Measurements from ENCODE around the gene DSTYK.

- TF ChIP-seq CTCF (IDR thresholded peaks at IDR 0.05) (no peak), EZH2 (IDR thresholded peaks at IDR 0.05) (no peak)
These were observed 40.1 kb upstream of the DSTYK start for GRCh38 chr1:205251576-205251975.

Data from neural progenitor cell (in vitro differentiated cells).